Activated T-helper 1 cell treated with anti-CD3 and anti-CD28 coated beads, Interleukin-2, amount 50 U/mL, for 16 hours (primary cell): Measurements from ENCODE around the gene CYP2C19.
"Not testable (repeated sequence)": the region's sequence is repeated elsewhere in the genome, so short reads cannot be mapped to it uniquely, and the experiment has no call there.

Source experiments
- DNase-seq, 2 donors: peaks; one replicate each; pipeline ENCODE4 v3.0.0-alpha.2; 2020; ENCODE audit warnings: low read depth in 1 of 2, low spot score in 1 of 2

The CYP2C19 gene

GRCh38 chr10:94762393-94762792 lies at the start of gene CYP2C19:
Gene CYP2C19, plus strand, starts transcription at chr10:94762681. Its CDS starts 25 bp downstream, at chr10:94762706.
- no peak for DNase-seq

- DNase-seq: no peak
These were observed 36.6 kb upstream of the CYP2C19 start for GRCh38 chr10:94725871-94726270.

GRCh38 chr10:94735197-94735596 lies 27.3 kb upstream of the CYP2C19 start:
- DNase-seq: no peak

- DNase-seq: no peak
These were observed 23.9 kb upstream of the CYP2C19 start for GRCh38 chr10:94738588-94738987.

GRCh38 chr10:94747137-94747536 lies 15.3 kb upstream of the CYP2C19 start:
- DNase-seq: no peak

GRCh38 chr10:94747838-94748237 lies 14.6 kb upstream of the CYP2C19 start:
- DNase-seq: no peak

- no peak for DNase-seq
These were observed 4.6 kb upstream of the CYP2C19 start for GRCh38 chr10:94757916-94758315.

- DNase-seq: no peak
These were observed 1.8 kb upstream of the CYP2C19 start for GRCh38 chr10:94760586-94761178.

- not testable (repeated sequence) for DNase-seq
These were observed 12.9 kb downstream of the CYP2C19 start for GRCh38 chr10:94775425-94775824.

GRCh38 chr10:94777886-94778458 lies 15.5 kb downstream of the CYP2C19 start:
- DNase-seq: no peak

- no peak for DNase-seq
These were observed 18.4 kb downstream of the CYP2C19 start for GRCh38 chr10:94780844-94781243.

GRCh38 chr10:94784256-94784655 lies 21.8 kb downstream of the CYP2C19 start:
- no peak for DNase-seq

- no peak for DNase-seq
These were observed 22.7 kb downstream of the CYP2C19 start for GRCh38 chr10:94785211-94785610.

- not testable (repeated sequence) for DNase-seq
These were observed 38.1 kb downstream of the CYP2C19 start for GRCh38 chr10:94800551-94800950.

GRCh38 chr10:94803307-94803706 lies 40.8 kb downstream of the CYP2C19 start:
- DNase-seq: no peak

- not testable (repeated sequence) for DNase-seq
These were observed 67.5 kb downstream of the CYP2C19 start for GRCh38 chr10:94830025-94830424.

- no peak for DNase-seq
These were observed 83.7 kb downstream of the CYP2C19 start for GRCh38 chr10:94846204-94846603.

- DNase-seq: no peak
These were observed 88.3 kb downstream of the CYP2C19 start for GRCh38 chr10:94850766-94851165.

GRCh38 chr10:94851263-94851662 lies 88.8 kb downstream of the CYP2C19 start:
- no peak for DNase-seq

GRCh38 chr10:94852438-94852837 lies 90.0 kb downstream of the CYP2C19 start:
- no peak for DNase-seq

- no peak for DNase-seq
These were observed 90.6 kb downstream of the CYP2C19 start for GRCh38 chr10:94853065-94853464.

GRCh38 chr10:94858005-94858404 lies 95.5 kb downstream of the CYP2C19 start:
- no peak for DNase-seq

GRCh38 chr10:94859086-94859485 lies 96.6 kb downstream of the CYP2C19 start:
- no peak for DNase-seq
